Measurements from ENCODE around the gene SECISBP2. TPM values are rescaled to one million over a fixed set of nuclear protein-coding genes. Genes with fewer than 3 reads are reported as not detected.
A peak's percentile ranks its signal among the peaks of the same experiment; 100 is the strongest.

The SECISBP2 gene
- total RNA-seq, 5 donors from 2014 or later (not counting 1 experiment from before 2014, with no cell fraction given): 78.8 to 132 (median 87.5) TPM

DNA sequence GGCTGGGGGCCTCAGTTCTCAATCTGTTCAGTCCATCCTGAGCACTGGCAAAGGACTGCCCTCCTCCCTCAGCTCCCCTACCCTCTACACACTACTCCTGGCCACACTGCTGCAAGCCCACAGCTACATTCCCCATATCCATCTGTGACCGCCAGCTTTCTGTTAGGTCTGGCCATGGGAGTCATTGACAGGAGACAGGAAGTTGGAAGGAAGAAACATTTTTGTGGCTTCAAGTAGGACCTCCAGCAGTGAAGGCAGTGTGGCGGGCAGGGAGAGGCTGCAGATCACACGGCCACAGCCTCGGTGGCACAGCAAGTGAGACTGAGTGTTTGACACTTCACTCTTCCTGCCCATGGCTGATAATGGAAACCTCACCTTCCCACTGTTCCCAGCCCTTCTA lies 55.9 kb downstream of the SECISBP2 start:
- H3K27ac ChIP-seq (ENCODE audit: low read length): no peak overlapping the region
- peaks cover 42 to 47% (median 46%) of the 10 kb centered on the region in 3 donors for H3K4me1 Mint-ChIP-seq
- no peak overlapping the region for H3K4me3 Mint-ChIP-seq

GRCh38 chr9:89375191-89375760 lies 57.0 kb downstream of the SECISBP2 start:
- Histone ChIP-seq H3K27me3 (replicated peaks in 1 of 2; ENCODE audit: control insufficient read depth in 2 of 2, extremely low read depth in 1 of 2, insufficient read depth in 2 of 2, low read length in 1 of 2) (no peaks in the 10 kb centered on the region), H3K4me3 (ENCODE audit: control insufficient read depth in 1 of 2, extremely low read depth in 1 of 2, low read length in 1 of 2) (no peak overlapping the region), H3K9me3 (no peaks in the 10 kb centered on the region), H3K4me1 (ENCODE audit: control insufficient read depth in 1 of 2, extremely low read depth in 1 of 2, insufficient read depth in 2 of 2, low read length in 2 of 2) (peaks cover 4 to 59% of the 10 kb centered on the region in 2 experiments), H3K27ac (ENCODE audit: low read length) (peak overlapping the region; percentile 45), H3K36me3 (ENCODE audit: control insufficient read depth in 2 of 2, extremely low read depth in 1 of 2, insufficient read depth in 1 of 2, low read length in 1 of 2) (peaks cover 14 to 44% of the 10 kb centered on the region in 2 donors)
- Mint-ChIP-seq H3K4me1 (peaks cover 52 to 57% (median 54%) of the 10 kb centered on the region in 3 donors), H3K36me3 (peaks cover 32% of the 10 kb centered on the region), H3K27ac (peak overlapping the region; percentile 82 to 93), H3K27me3 (no peaks in the 10 kb centered on the region), H3K9me3 (no peaks in the 10 kb centered on the region), H3K4me3 (no peak overlapping the region)
- ChIA-PET CTCF (interaction anchor here in 1 of 2 donors (1.4 kb wide), 1 partner anchor 174 kb away, joined by 8 read pairs; no protein-coding TSS in a partner anchor), POLR2A (interaction anchor here in 1 of 2 donors (0.6 kb wide), 1 partner anchor 114 kb away, joined by 5 read pairs; no protein-coding TSS in a partner anchor)
- ATAC-seq (replicated peaks in 1 of 4) (peak in 3 of 4 experiments; percentile 17 to 35 (median 32)), DNase-seq (peak in 8 of 35 experiments; percentile 16 to 31 (median 20))
- WGBS (ENCODE audit: insufficient coverage): 66% methylated on average over 6 of the region's 8 CpGs

More for the DNA sequence above, 55.9 kb downstream of the SECISBP2 start:
- Mint-ChIP-seq H3K27ac (peak overlapping the region; percentile 82 to 93), H3K36me3 (peaks cover 27% of the 10 kb centered on the region), H3K9me3 (no peaks in the 10 kb centered on the region), H3K27me3 (no peaks in the 10 kb centered on the region)
- Histone ChIP-seq H3K36me3 (ENCODE audit: control insufficient read depth in 2 of 2, extremely low read depth in 1 of 2, insufficient read depth in 1 of 2, low read length in 1 of 2) (peaks cover 8 to 35% of the 10 kb centered on the region in 2 donors), H3K4me1 (ENCODE audit: control insufficient read depth in 1 of 2, extremely low read depth in 1 of 2, insufficient read depth in 2 of 2, low read length in 2 of 2) (peaks cover 4 to 56% of the 10 kb centered on the region in 2 experiments), H3K27me3 (replicated peaks in 1 of 2; ENCODE audit: control insufficient read depth in 2 of 2, extremely low read depth in 1 of 2, insufficient read depth in 2 of 2, low read length in 1 of 2) (no peaks in the 10 kb centered on the region), H3K4me3 (ENCODE audit: control insufficient read depth in 1 of 2, extremely low read depth in 1 of 2, low read length in 1 of 2) (no peak overlapping the region), H3K9me3 (no peaks in the 10 kb centered on the region)
- no peak for ATAC-seq (replicated peaks in 1 of 4)
- DNase-seq: no peak
- 100% methylated on average over 1 of the region's 4 CpGs for WGBS (ENCODE audit: insufficient coverage)
- CTCF ChIA-PET: no interaction called here
- POLR2A ChIA-PET: no interaction called here

DNA sequence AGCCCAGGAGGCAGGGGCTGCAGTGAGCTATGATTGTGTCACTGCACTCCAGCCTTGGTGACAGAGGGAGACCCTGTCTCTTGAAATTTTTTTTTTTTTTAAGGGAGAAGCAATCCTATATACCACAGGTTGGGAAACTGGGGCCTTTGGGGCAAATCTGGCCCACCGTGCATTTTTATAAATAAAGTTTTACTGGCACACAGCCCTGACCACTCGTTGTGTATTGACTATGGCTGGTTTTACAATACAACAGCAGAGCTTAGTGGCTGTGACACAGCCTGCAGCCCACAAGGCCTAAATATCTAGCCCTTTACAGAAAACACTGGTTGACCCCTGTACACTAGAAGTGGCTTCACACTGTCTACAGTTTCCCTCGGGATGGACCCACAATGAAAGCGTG lies 58.0 kb downstream of the SECISBP2 start:
- DNase-seq: no peak
- no peaks in the 10 kb centered on the region for H3K27me3 ChIP-seq (replicated peaks in 1 of 2; ENCODE audit: control insufficient read depth in 2 of 2, extremely low read depth in 1 of 2, insufficient read depth in 2 of 2, low read length in 1 of 2)
- Mint-ChIP-seq H3K27ac (peak overlapping the region; percentile 29 to 93), H3K27me3 (no peaks in the 10 kb centered on the region), H3K9me3 (no peaks in the 10 kb centered on the region), H3K4me1 (peaks cover 60 to 68% (median 64%) of the 10 kb centered on the region in 3 donors), H3K4me3 (no peak overlapping the region), H3K36me3 (peaks cover 38% of the 10 kb centered on the region)
- no peaks in the 10 kb centered on the region for H3K9me3 ChIP-seq
- ATAC-seq (replicated peaks in 1 of 4): no peak
- peaks cover 18 to 52% of the 10 kb centered on the region in 2 donors for H3K36me3 ChIP-seq (ENCODE audit: control insufficient read depth in 2 of 2, extremely low read depth in 1 of 2, insufficient read depth in 1 of 2, low read length in 1 of 2)
- ChIA-PET CTCF (interaction anchor here in 1 of 2 donors (1.4 kb wide), 1 partner anchor 173 kb away, joined by 8 read pairs; no protein-coding TSS in a partner anchor), POLR2A (interaction anchor here in 1 of 2 donors (0.7 kb wide), 1 partner anchor 173 kb away, joined by 4 read pairs; no protein-coding TSS in a partner anchor)
- no peak overlapping the region for H3K4me3 ChIP-seq (ENCODE audit: control insufficient read depth in 1 of 2, extremely low read depth in 1 of 2, low read length in 1 of 2)
- H3K27ac ChIP-seq (ENCODE audit: low read length): no peak overlapping the region
- peaks cover 4 to 64% of the 10 kb centered on the region in 2 experiments for H3K4me1 ChIP-seq (ENCODE audit: control insufficient read depth in 1 of 2, extremely low read depth in 1 of 2, insufficient read depth in 2 of 2, low read length in 2 of 2)
- 97% methylated on average over 4 of the region's 4 CpGs for WGBS (ENCODE audit: insufficient coverage)

GRCh38 chr9:89376741-89377351 lies 58.5 kb downstream of the SECISBP2 start:
- peaks cover 43% of the 10 kb centered on the region for H3K36me3 Mint-ChIP-seq
- ATAC-seq (replicated peaks in 1 of 4): no peak
- Histone ChIP-seq H3K27ac (ENCODE audit: low read length) (no peak overlapping the region), H3K4me1 (ENCODE audit: control insufficient read depth in 1 of 2, extremely low read depth in 1 of 2, insufficient read depth in 2 of 2, low read length in 2 of 2) (peaks cover 4 to 62% of the 10 kb centered on the region in 2 experiments), H3K4me3 (ENCODE audit: control insufficient read depth in 1 of 2, extremely low read depth in 1 of 2, low read length in 1 of 2) (no peak overlapping the region), H3K27me3 (replicated peaks in 1 of 2; ENCODE audit: control insufficient read depth in 2 of 2, extremely low read depth in 1 of 2, insufficient read depth in 2 of 2, low read length in 1 of 2) (no peaks in the 10 kb centered on the region), H3K36me3 (ENCODE audit: control insufficient read depth in 2 of 2, extremely low read depth in 1 of 2, insufficient read depth in 1 of 2, low read length in 1 of 2) (peaks cover 23 to 58% of the 10 kb centered on the region in 2 donors), H3K9me3 (no peaks in the 10 kb centered on the region)
- 95% methylated on average over 9 of the region's 17 CpGs for WGBS (ENCODE audit: insufficient coverage)
- no peak overlapping the region for H3K4me3 Mint-ChIP-seq
- ChIA-PET POLR2A (no interaction called here), CTCF (no interaction called here)
- peak overlapping the region; percentile 29 to 64 for H3K27ac Mint-ChIP-seq
- no peaks in the 10 kb centered on the region for H3K27me3 Mint-ChIP-seq
- H3K4me1 Mint-ChIP-seq: peaks cover 65 to 72% (median 69%) of the 10 kb centered on the region in 3 donors
- no peaks in the 10 kb centered on the region for H3K9me3 Mint-ChIP-seq
- no peak for DNase-seq

GRCh38 chr9:89377411-89377810 lies 59.1 kb downstream of the SECISBP2 start:
- Histone ChIP-seq H3K36me3 (ENCODE audit: control insufficient read depth in 2 of 2, extremely low read depth in 1 of 2, insufficient read depth in 1 of 2, low read length in 1 of 2) (peaks cover 23 to 64% of the 10 kb centered on the region in 2 donors), H3K27me3 (replicated peaks in 1 of 2; ENCODE audit: control insufficient read depth in 2 of 2, extremely low read depth in 1 of 2, insufficient read depth in 2 of 2, low read length in 1 of 2) (no peaks in the 10 kb centered on the region), H3K4me3 (ENCODE audit: control insufficient read depth in 1 of 2, extremely low read depth in 1 of 2, low read length in 1 of 2) (no peak overlapping the region), H3K27ac (ENCODE audit: low read length) (no peak overlapping the region), H3K9me3 (no peaks in the 10 kb centered on the region), H3K4me1 (ENCODE audit: control insufficient read depth in 1 of 2, extremely low read depth in 1 of 2, insufficient read depth in 2 of 2, low read length in 2 of 2) (peaks cover 4 to 67% of the 10 kb centered on the region in 2 experiments)
- 93% methylated on average over 3 of the region's 12 CpGs for WGBS (ENCODE audit: insufficient coverage)
- CTCF ChIA-PET: no interaction called here
- ATAC-seq (replicated peaks in 1 of 4) (no peak), DNase-seq (no peak)
- peaks cover 69 to 77% (median 75%) of the 10 kb centered on the region in 3 donors for H3K4me1 Mint-ChIP-seq
- peaks cover 48% of the 10 kb centered on the region for H3K36me3 Mint-ChIP-seq
- peak overlapping the region; percentile 28 to 49 for H3K27ac Mint-ChIP-seq
- no peak overlapping the region for H3K4me3 Mint-ChIP-seq
- H3K27me3 Mint-ChIP-seq: no peaks in the 10 kb centered on the region
- POLR2A ChIA-PET: no interaction called here
- H3K9me3 Mint-ChIP-seq: no peaks in the 10 kb centered on the region

GRCh38 chr9:89378541-89378940 lies 60.2 kb downstream of the SECISBP2 start:
- H3K36me3 Mint-ChIP-seq: peaks cover 54% of the 10 kb centered on the region
- H3K4me1 Mint-ChIP-seq: peaks cover 75 to 78% (median 76%) of the 10 kb centered on the region in 3 donors
- H3K36me3 ChIP-seq (ENCODE audit: control insufficient read depth in 2 of 2, extremely low read depth in 1 of 2, insufficient read depth in 1 of 2, low read length in 1 of 2): peaks cover 23 to 74% of the 10 kb centered on the region in 2 donors
- 96% methylated on average over 21 of the region's 21 CpGs for WGBS (ENCODE audit: insufficient coverage)
- ChIA-PET POLR2A (no interaction called here), CTCF (interaction anchor here in 1 of 2 donors (2.4 kb wide), 1 partner anchor 170 kb away, joined by 12 read pairs; no protein-coding TSS in a partner anchor)
- H3K27me3 Mint-ChIP-seq: no peaks in the 10 kb centered on the region
- no peaks in the 10 kb centered on the region for H3K9me3 ChIP-seq
- no peak overlapping the region for H3K4me3 Mint-ChIP-seq
- H3K9me3 Mint-ChIP-seq: no peaks in the 10 kb centered on the region
- DNase-seq: no peak
- H3K27ac Mint-ChIP-seq: peak overlapping the region; percentile 72 to 89
- no peak for ATAC-seq (replicated peaks in 1 of 4)
- no peak overlapping the region for H3K4me3 ChIP-seq (ENCODE audit: control insufficient read depth in 1 of 2, extremely low read depth in 1 of 2, low read length in 1 of 2)
- no peak overlapping the region for H3K27ac ChIP-seq (ENCODE audit: low read length)
- H3K4me1 ChIP-seq (ENCODE audit: control insufficient read depth in 1 of 2, extremely low read depth in 1 of 2, insufficient read depth in 2 of 2, low read length in 2 of 2): peaks cover 4 to 69% of the 10 kb centered on the region in 2 experiments
- H3K27me3 ChIP-seq (replicated peaks in 1 of 2; ENCODE audit: control insufficient read depth in 2 of 2, extremely low read depth in 1 of 2, insufficient read depth in 2 of 2, low read length in 1 of 2): no peaks in the 10 kb centered on the region
